Keratinocyte (primary cell): Measurements from ENCODE around the gene TMEM50B.

Experiments used
- EZH2 ChIP-seq: IDR thresholded peaks from one replicate; pipeline ENCODE4 v1.6.1; 2012; ENCODE audit warnings: inconsistent platforms, mild to moderate bottlenecking, low read length, moderate library complexity
- TF ChIP-seq, protein P1 (sequence below), 3 experiments: IDR thresholded peaks in 1 of 3; conservative IDR thresholded peaks in 1 of 3; optimal IDR thresholded peaks in 1 of 3; 2 replicates in 2 of 3; 3 replicates in 1 of 3; pipeline versions ENCODE3 to v1.5.1; 2011; ENCODE audit warnings: low read length in 3 of 3, mild to moderate bottlenecking in 3 of 3, moderate library complexity in 2 of 3, control low read depth in 1 of 3, inconsistent platforms in 1 of 3; ENCODE audit not compliant: insufficient read depth in 2 of 3; ENCODE audit errors: extremely low read depth in 1 of 3

DNA sequence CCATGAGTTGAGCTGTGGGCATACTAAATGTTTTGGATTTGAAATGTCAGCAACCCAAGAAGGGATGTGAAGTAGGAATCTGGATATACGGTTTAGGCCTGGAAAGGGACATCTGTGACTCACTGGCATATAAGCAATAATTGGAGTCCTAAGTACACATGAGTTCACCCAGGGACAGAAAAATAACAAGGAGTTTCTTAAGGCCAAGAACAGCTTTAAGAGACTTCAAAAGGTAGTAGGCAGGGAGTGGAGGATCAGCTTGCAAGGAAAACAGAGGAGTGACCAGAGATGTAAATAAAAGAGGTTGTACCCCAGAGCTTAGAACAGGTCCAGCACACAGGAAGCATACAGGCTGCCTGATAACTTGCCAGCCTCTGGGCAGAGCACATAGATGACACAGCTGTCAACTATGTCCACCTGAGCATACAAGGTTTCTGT, 28.1 kb downstream of the TMEM50B start:
- no peak for TF ChIP-seq EZH2
- TF ChIP-seq, protein P1, sequence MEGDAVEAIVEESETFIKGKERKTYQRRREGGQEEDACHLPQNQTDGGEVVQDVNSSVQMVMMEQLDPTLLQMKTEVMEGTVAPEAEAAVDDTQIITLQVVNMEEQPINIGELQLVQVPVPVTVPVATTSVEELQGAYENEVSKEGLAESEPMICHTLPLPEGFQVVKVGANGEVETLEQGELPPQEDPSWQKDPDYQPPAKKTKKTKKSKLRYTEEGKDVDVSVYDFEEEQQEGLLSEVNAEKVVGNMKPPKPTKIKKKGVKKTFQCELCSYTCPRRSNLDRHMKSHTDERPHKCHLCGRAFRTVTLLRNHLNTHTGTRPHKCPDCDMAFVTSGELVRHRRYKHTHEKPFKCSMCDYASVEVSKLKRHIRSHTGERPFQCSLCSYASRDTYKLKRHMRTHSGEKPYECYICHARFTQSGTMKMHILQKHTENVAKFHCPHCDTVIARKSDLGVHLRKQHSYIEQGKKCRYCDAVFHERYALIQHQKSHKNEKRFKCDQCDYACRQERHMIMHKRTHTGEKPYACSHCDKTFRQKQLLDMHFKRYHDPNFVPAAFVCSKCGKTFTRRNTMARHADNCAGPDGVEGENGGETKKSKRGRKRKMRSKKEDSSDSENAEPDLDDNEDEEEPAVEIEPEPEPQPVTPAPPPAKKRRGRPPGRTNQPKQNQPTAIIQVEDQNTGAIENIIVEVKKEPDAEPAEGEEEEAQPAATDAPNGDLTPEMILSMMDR (optimal IDR thresholded peaks at IDR 0.05 in 1 of 3, IDR thresholded peaks at IDR 0.05 in 1 of 3, conservative IDR thresholded peaks at IDR 0.05 in 1 of 3; ENCODE audit: extremely low read depth in 1 of 3, insufficient read depth in 2 of 3, low read length in 3 of 3), result no peak
